Panc1 (cell line): ENCODE results near the gene SMYD4. TPM values are rescaled to one million over a fixed set of nuclear protein-coding genes. Genes with fewer than 3 reads are reported as not detected.

ENCODE experiments used
- ATAC-seq: fragments of 200-7000 bp; cut with Tn5 transposase; 2 replicates; pipeline ENCODE4 v1.9.1; 2020; ENCODE audit warnings: mild to moderate bottlenecking, moderate library complexity
- BruUV-seq: library from RNA; stranded (reverse); fragments of 400-500 nt; replicated peaks from 2 replicates; lab custom pipeline; 2021; lab: Mats Ljungman, UMichigan
- CTCF ChIA-PET: fragments of 300-600 bp; sonication (Branson Sonifier 250); formaldehyde crosslinking; loops from one replicate; lab custom pipeline; 2022; ENCODE audit warnings: antibody characterized with exemption; lab: Charles Lee
- POLR2A ChIA-PET: fragments of 300-600 bp; sonication (Branson Sonifier 250); formaldehyde crosslinking; loops from one replicate; lab custom pipeline; 2022; ENCODE audit warnings: antibody characterized with exemption; lab: Charles Lee
- DNase-seq: peaks from one replicate; pipeline ENCODE4 v3.0.0-alpha.2; 2010; ENCODE audit warnings: low read depth, low spot score
- H3K27ac ChIP-seq: 2 replicates; pipeline ENCODE4 v1.5.1; 2011; ENCODE audit warnings: mild to moderate bottlenecking, low read length, inconsistent platforms
- H3K27me3 ChIP-seq: fragments of 200-500 bp; sonication (Bioruptor generic); 2 replicates; pipeline ENCODE4 v1.6.0; 2014; ENCODE audit warnings: low read length, inconsistent platforms; ENCODE audit not compliant: control insufficient read depth, insufficient read depth
- H3K36me3 ChIP-seq: fragments of 200-500 bp; sonication (Bioruptor generic); 2 replicates; pipeline ENCODE4 v1.5.1; 2014; ENCODE audit warnings: inconsistent platforms, mild to moderate bottlenecking, low read length, moderate library complexity; ENCODE audit not compliant: control insufficient read depth, insufficient read depth
- H3K4me1 ChIP-seq: 2 replicates; pipeline ENCODE4 v1.5.1; 2011; ENCODE audit warnings: inconsistent platforms, mild to moderate bottlenecking, low read length, moderate library complexity; ENCODE audit not compliant: control insufficient read depth, insufficient read depth
- H3K4me3 ChIP-seq, 2 experiments: 2 replicates each; pipeline ENCODE4 v1.5.1; 2011 to 2012; ENCODE audit warnings: low read depth in 2 of 2, low read length in 2 of 2, mild to moderate bottlenecking in 2 of 2, inconsistent platforms in 1 of 2, moderate library complexity in 1 of 2
- H3K9me3 ChIP-seq: fragments of 200-500 bp; sonication (Bioruptor generic); 2 replicates; pipeline ENCODE4 v1.5.1; 2014; ENCODE audit warnings: low read depth, mild to moderate bottlenecking, inconsistent platforms, low read length, moderate library complexity; ENCODE audit not compliant: control insufficient read depth, insufficient read depth
- CTCF ChIP-seq: fragments of 450-650 bp; IDR thresholded peaks from 2 replicates; pipeline ENCODE4 v1.5.1; 2017; ENCODE audit warnings: mild to moderate bottlenecking
- POLR2AphosphoS5 ChIP-seq: IDR thresholded peaks from 2 replicates; pipeline ENCODE4 v1.6.1; 2012; ENCODE audit warnings: mild to moderate bottlenecking, low read depth, low read length, moderate library complexity
- REST ChIP-seq, 2 experiments: IDR thresholded peaks; 2 replicates each; pipeline ENCODE4 v1.6.1; 2011 to 2012; ENCODE audit warnings: low read depth in 2 of 2, control low read depth in 1 of 2, low read length in 1 of 2, mild to moderate bottlenecking in 1 of 2, moderate library complexity in 1 of 2; ENCODE audit not compliant: insufficient read depth in 1 of 2
- SIN3A ChIP-seq: IDR thresholded peaks from 2 replicates; pipeline ENCODE4 v1.6.1; 2012; ENCODE audit warnings: low read depth, mild to moderate bottlenecking, low read length, moderate library complexity, borderline replicate concordance; ENCODE audit not compliant: insufficient read depth
- TCF7L2 ChIP-seq: IDR thresholded peaks from 2 replicates; pipeline ENCODE4 v1.6.1; 2011; ENCODE audit warnings: mild to moderate bottlenecking, low read depth, low read length, inconsistent platforms
- in situ Hi-C: cut with HindIII; loops from 2 replicates; pipeline ENCODE4 v1.10.0; 2016; ENCODE audit warnings: low sequenced_read_pairs, low pct_unique_long_range_greater_than_20kb
- intact Hi-C: fragments of 100-400 bp; cut with micrococcal nuclease; formaldehyde crosslinking; loops from one replicate; pipeline ENCODE4 v1.10.0; 2022; ENCODE audit not compliant: unreplicated experiment
- total RNA-seq: library from RNA; stranded (reverse); gene quantifications from one replicate; pipeline ENCODE4 v1.2.1, GENCODE V29; 2021; ENCODE audit not compliant: unreplicated experiment

The SMYD4 gene
- total RNA-seq, 1 experiment from 2014 or later, result 17.1 TPM

GRCh38 chr17:1733759-1734158, 95.9 kb downstream of the SMYD4 start:
- peaks cover 12% of the 10 kb centered on the region for H3K4me1 ChIP-seq
- TF ChIP-seq SIN3A (no peak), REST (IDR thresholded peaks at IDR 0.05; ENCODE audit: insufficient read depth in 1 of 2, low read depth in 2 of 2, low read length in 1 of 2) (no peak), CTCF (no peak), TCF7L2 (no peak), POLR2AphosphoS5 (no peak)
- in situ Hi-C loops, result no loop called here
- ChIA-PET CTCF (no interaction called here), POLR2A (no interaction called here)
- H3K9me3 ChIP-seq, result no peaks in the 10 kb centered on the region
- intact Hi-C loops, result no loop called here
- H3K27me3 ChIP-seq, result no peaks in the 10 kb centered on the region
- H3K4me3 ChIP-seq, result no peak overlapping the region
- no TSS peak for BruUV-seq
- no peak for ATAC-seq
- no peak overlapping the region for H3K27ac ChIP-seq
- H3K36me3 ChIP-seq, result no peaks in the 10 kb centered on the region
- DNase-seq, result no peak

- DNase-seq, result no peak
- no peaks in the 10 kb centered on the region for H3K27me3 ChIP-seq
- in situ Hi-C loops, result no loop called here
- ChIA-PET POLR2A (no interaction called here), CTCF (no interaction called here)
- intact Hi-C loops, result no loop called here
- ATAC-seq, result no peak
- BruUV-seq, result no TSS peak
- H3K36me3 ChIP-seq, result no peaks in the 10 kb centered on the region
- H3K4me3 ChIP-seq, result no peak overlapping the region
- TF ChIP-seq REST (IDR thresholded peaks at IDR 0.05; ENCODE audit: insufficient read depth in 1 of 2, low read depth in 2 of 2, low read length in 1 of 2) (no peak), POLR2AphosphoS5 (no peak), TCF7L2 (no peak), CTCF (no peak), SIN3A (no peak)
- H3K9me3 ChIP-seq, result no peaks in the 10 kb centered on the region
- peaks cover 12% of the 10 kb centered on the region for H3K4me1 ChIP-seq
- no peak overlapping the region for H3K27ac ChIP-seq
Observed at GRCh38 chr17:1732833-1733321, 96.8 kb downstream of the SMYD4 start.
